Measurements from ENCODE around the gene TENM4.

DNA sequence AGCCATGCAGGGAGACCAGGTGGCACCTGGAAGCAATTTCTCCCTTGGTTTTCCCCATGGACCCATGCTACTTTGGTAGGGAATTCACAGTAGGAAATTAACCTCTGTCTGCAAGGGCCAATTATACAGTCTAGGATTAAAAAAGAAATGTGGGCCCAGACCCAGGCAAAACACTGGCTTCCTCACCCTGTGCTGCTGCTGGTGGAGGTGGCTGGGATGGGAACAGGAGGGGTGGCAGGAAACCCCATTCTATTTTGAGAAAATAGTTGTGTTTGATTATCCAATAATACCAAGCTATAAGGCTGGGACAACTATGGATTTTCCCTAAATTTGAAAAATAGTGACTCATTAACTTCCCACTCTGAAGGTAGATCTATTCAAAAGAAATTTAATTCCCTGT is 449.1 kb downstream of the TENM4 start:
- TF ChIP-seq, protein P1, sequence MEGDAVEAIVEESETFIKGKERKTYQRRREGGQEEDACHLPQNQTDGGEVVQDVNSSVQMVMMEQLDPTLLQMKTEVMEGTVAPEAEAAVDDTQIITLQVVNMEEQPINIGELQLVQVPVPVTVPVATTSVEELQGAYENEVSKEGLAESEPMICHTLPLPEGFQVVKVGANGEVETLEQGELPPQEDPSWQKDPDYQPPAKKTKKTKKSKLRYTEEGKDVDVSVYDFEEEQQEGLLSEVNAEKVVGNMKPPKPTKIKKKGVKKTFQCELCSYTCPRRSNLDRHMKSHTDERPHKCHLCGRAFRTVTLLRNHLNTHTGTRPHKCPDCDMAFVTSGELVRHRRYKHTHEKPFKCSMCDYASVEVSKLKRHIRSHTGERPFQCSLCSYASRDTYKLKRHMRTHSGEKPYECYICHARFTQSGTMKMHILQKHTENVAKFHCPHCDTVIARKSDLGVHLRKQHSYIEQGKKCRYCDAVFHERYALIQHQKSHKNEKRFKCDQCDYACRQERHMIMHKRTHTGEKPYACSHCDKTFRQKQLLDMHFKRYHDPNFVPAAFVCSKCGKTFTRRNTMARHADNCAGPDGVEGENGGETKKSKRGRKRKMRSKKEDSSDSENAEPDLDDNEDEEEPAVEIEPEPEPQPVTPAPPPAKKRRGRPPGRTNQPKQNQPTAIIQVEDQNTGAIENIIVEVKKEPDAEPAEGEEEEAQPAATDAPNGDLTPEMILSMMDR (IDR thresholded peaks at IDR 0.05; ENCODE audit: borderline replicate concordance, extremely low read depth, low read length, poor library complexity, severe bottlenecking): no peak
- no peak for TF ChIP-seq EZH2 (IDR thresholded peaks at IDR 0.05; ENCODE audit: borderline replicate concordance, low read depth, low read length, severe bottlenecking)

Data from DND-41 (cell line).